Vagina (tissue), 2 donors: ENCODE measurements around the gene SHANK1. TPM values are rescaled to one million over a fixed set of nuclear protein-coding genes. Genes with fewer than 3 reads are reported as not detected.

ENCODE experiments used
- DNase-seq, 2 donors: peaks; one replicate each; pipeline ENCODE4 v3.0.0-alpha.2; 2017; ENCODE audit errors: extremely low spot score in 2 of 2
- H3K27ac ChIP-seq: fragments of 200-600 bp; sonication (generic); one replicate; pipeline ENCODE4 v1.5.1; 2019
- H3K27me3 ChIP-seq: fragments of 200-600 bp; sonication (generic); one replicate; pipeline ENCODE4 v1.5.1; 2019
- H3K36me3 ChIP-seq, 2 donors: fragments of 200-600 bp; sonication (generic); one replicate each; pipeline ENCODE4 v1.5.1; 2017 to 2019
- H3K4me1 ChIP-seq: fragments of 200-600 bp; sonication (generic); one replicate; pipeline ENCODE4 v1.5.1; 2019
- H3K4me3 ChIP-seq, 2 donors: fragments of 200-600 bp; sonication (generic); 1 replicate in 1 of 2; 2 replicates in 1 of 2; pipeline ENCODE4 v1.5.1; 2016 to 2019
- H3K9me3 ChIP-seq: fragments of 200-600 bp; sonication (generic); one replicate; pipeline ENCODE4 v1.5.1; 2019
- CTCF ChIP-seq, 3 experiments: fragments of 450-650 bp in 2 of 3; fragments of 200-600 bp in 1 of 3; sonication (generic) in 1 of 3; IDR thresholded peaks; one replicate each; pipeline ENCODE4 v1.5.1; 2017 to 2019; ENCODE audit warnings: antibody characterized with exemption in 3 of 3, mild to moderate bottlenecking in 2 of 3, moderate library complexity in 2 of 3
- POLR2A ChIP-seq, 2 donors: fragments of 450-650 bp; IDR thresholded peaks; one replicate each; pipeline ENCODE4 v1.6.1; 2017; ENCODE audit warnings: antibody characterized with exemption in 2 of 2, mild to moderate bottlenecking in 2 of 2, moderate library complexity in 2 of 2
- POLR2AphosphoS5 ChIP-seq, 2 donors: sonication (generic); formaldehyde crosslinking; IDR thresholded peaks; one replicate each; pipeline ENCODE4 v1.9.0; 2017; ENCODE audit warnings: antibody characterized with exemption in 2 of 2, mild to moderate bottlenecking in 2 of 2, low read depth in 1 of 2; ENCODE audit not compliant: insufficient read depth in 1 of 2
- intact Hi-C: fragments of 100-400 bp; cut with DNase I; formaldehyde crosslinking; loops from one replicate; pipeline ENCODE4 v1.15.1; 2023
- total RNA-seq: library from RNA; depleted of rRNA; stranded (reverse); fragments of >200 nt; gene quantifications from one replicate; pipeline ENCODE4 v1.2.3, GENCODE V29; 2016

The SHANK1 gene
- total RNA-seq, 1 donor from 2014 or later: 0.98 TPM

GRCh38 chr19:50716178-50717025, 3.2 kb downstream of the SHANK1 start:
- Histone ChIP-seq H3K36me3 (no peaks in the 10 kb centered on the region), H3K4me3 (no peak overlapping the region), H3K4me1 (peaks cover 25% of the 10 kb centered on the region), H3K27ac (no peak overlapping the region), H3K9me3 (no peaks in the 10 kb centered on the region), H3K27me3 (no peaks in the 10 kb centered on the region)
- no peak for DNase-seq
- intact Hi-C loops: no loop called here
- no peak for TF ChIP-seq POLR2A (IDR thresholded peaks at IDR 0.05)
- no peak for TF ChIP-seq POLR2AphosphoS5 (IDR thresholded peaks at IDR 0.05; ENCODE audit: insufficient read depth in 1 of 2, low read depth in 1 of 2)
- no peak for TF ChIP-seq CTCF (IDR thresholded peaks at IDR 0.05)

- no peaks in the 10 kb centered on the region for H3K27me3 ChIP-seq
- no peaks in the 10 kb centered on the region for H3K36me3 ChIP-seq
- H3K9me3 ChIP-seq: no peaks in the 10 kb centered on the region
- H3K27ac ChIP-seq: no peak overlapping the region
- H3K4me1 ChIP-seq: peaks cover 9% of the 10 kb centered on the region
- intact Hi-C loops: no loop called here
- DNase-seq: no peak
- TF ChIP-seq CTCF (IDR thresholded peaks at IDR 0.05) (no peak), POLR2A (IDR thresholded peaks at IDR 0.05) (no peak), POLR2AphosphoS5 (IDR thresholded peaks at IDR 0.05; ENCODE audit: insufficient read depth in 1 of 2, low read depth in 1 of 2) (no peak)
- H3K4me3 ChIP-seq: no peak overlapping the region
Measured at GRCh38 chr19:50713556-50714236, 5.9 kb downstream of the SHANK1 start.

GRCh38 chr19:50712833-50713232, 6.8 kb downstream of the SHANK1 start:
- H3K9me3 ChIP-seq: no peaks in the 10 kb centered on the region
- no peak overlapping the region for H3K27ac ChIP-seq
- peaks cover under 1% of the 10 kb centered on the region for H3K4me1 ChIP-seq
- H3K4me3 ChIP-seq: no peak overlapping the region
- H3K36me3 ChIP-seq: no peaks in the 10 kb centered on the region
- TF ChIP-seq POLR2AphosphoS5 (IDR thresholded peaks at IDR 0.05; ENCODE audit: insufficient read depth in 1 of 2, low read depth in 1 of 2): no peak
- no peak for TF ChIP-seq POLR2A (IDR thresholded peaks at IDR 0.05)
- TF ChIP-seq CTCF (IDR thresholded peaks at IDR 0.05): no peak
- intact Hi-C loops: no loop called here
- no peak for DNase-seq
- H3K27me3 ChIP-seq: no peaks in the 10 kb centered on the region

- Histone ChIP-seq H3K9me3 (no peaks in the 10 kb centered on the region), H3K4me3 (no peak overlapping the region), H3K27me3 (no peaks in the 10 kb centered on the region), H3K27ac (no peak overlapping the region), H3K36me3 (no peaks in the 10 kb centered on the region), H3K4me1 (no peaks in the 10 kb centered on the region)
- DNase-seq: no peak
- TF ChIP-seq CTCF (IDR thresholded peaks at IDR 0.05): no peak
- TF ChIP-seq POLR2A (IDR thresholded peaks at IDR 0.05): no peak
- TF ChIP-seq POLR2AphosphoS5 (IDR thresholded peaks at IDR 0.05; ENCODE audit: insufficient read depth in 1 of 2, low read depth in 1 of 2): no peak
- intact Hi-C loops: no loop called here
Measured at GRCh38 chr19:50711805-50712204, 7.8 kb downstream of the SHANK1 start.

- Histone ChIP-seq H3K27ac (no peak overlapping the region), H3K36me3 (no peaks in the 10 kb centered on the region), H3K27me3 (no peaks in the 10 kb centered on the region), H3K9me3 (no peaks in the 10 kb centered on the region), H3K4me1 (no peaks in the 10 kb centered on the region), H3K4me3 (no peak overlapping the region)
- no peak for TF ChIP-seq POLR2AphosphoS5 (IDR thresholded peaks at IDR 0.05; ENCODE audit: insufficient read depth in 1 of 2, low read depth in 1 of 2)
- TF ChIP-seq CTCF (IDR thresholded peaks at IDR 0.05): no peak
- TF ChIP-seq POLR2A (IDR thresholded peaks at IDR 0.05): no peak
- intact Hi-C loops: no loop called here
- no peak for DNase-seq
Measured at GRCh38 chr19:50711196-50711595, 8.4 kb downstream of the SHANK1 start.
